ENCODE results near the gene RTKN2. TPM values are rescaled to one million over a fixed set of nuclear protein-coding genes. Genes with fewer than 3 reads are reported as not detected.

Gene RTKN2
- total and polyA plus RNA-seq, 10 of the 15 experiments (the other 5 are each of a cell fraction or from before 2014, with no cell fraction given): 0.10 TPM; not detected in 9

DNA sequence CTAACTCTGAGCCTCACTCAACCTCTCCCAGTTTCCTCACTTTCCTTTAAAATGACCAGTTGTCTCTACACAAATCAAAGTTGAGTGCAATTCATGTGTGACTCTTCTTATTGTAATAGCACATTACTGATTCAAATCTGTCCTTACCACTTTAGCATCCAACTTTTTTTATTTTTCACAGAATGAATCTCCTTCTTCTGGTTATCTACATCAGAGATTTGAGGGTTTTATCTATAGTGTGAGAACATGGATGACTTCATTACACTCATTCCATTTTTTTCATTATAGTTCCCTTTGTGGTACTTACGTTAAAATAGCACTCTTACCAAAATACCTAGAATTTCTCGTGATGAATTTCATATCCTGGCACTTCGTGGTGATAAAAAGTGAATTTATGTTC, 43.3 kb downstream of the RTKN2 start (continued):
- no peak for TF ChIP-seq SRF (IDR thresholded peaks at IDR 0.05; ENCODE audit: low read depth in 2 of 2, low read length in 2 of 2)

DNA sequence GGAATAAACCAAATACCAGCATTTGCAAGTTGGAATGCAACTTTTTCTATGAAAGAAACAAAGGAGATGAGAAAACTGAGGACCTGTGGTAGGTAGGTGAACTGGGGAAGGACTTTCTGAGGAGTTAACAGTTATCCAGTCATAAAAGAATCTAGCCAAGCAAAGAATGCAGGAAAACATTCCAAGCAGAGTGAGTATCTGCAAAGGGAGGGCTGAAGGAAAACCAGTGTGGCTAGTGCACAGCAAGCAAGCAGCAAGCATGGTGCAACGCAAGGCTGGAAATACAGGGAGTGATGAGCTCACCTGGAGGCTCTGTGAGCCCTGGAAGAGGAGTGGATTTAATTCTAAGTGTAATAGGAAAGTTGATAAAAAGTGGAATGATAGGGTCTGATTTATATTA, 44.0 kb downstream of the RTKN2 start:
- H3K79me2 ChIP-seq (ENCODE audit: control insufficient read depth, insufficient read depth, low read length): no peaks in the 10 kb centered on the region
- no peak overlapping the region for H3K4me2 ChIP-seq (ENCODE audit: control insufficient read depth, insufficient read depth)
- intact Hi-C loops (cut with micrococcal nuclease; ENCODE audit: unreplicated experiment): no loop called here
- no peak for ATAC-seq
- no peaks in the 10 kb centered on the region for H3K4me1 ChIP-seq (ENCODE audit: control insufficient read depth, insufficient read depth, low read length)
- ChIA-PET RAD21 (ENCODE audit: unreplicated experiment) (no interaction called here), CTCF (interaction anchor here (0.7 kb wide), 1 partner anchor 10 kb away, joined by 3 read pairs; no protein-coding TSS in a partner anchor), POLR2A (no interaction called here), SMC1A (ENCODE audit: uncharacterized antibody, unreplicated experiment) (no interaction called here)
- no peak overlapping the region for H3K27ac ChIP-seq (ENCODE audit: control insufficient read depth, insufficient read depth)
- no peak for FAIRE-seq
- no peaks in the 10 kb centered on the region for H3K27me3 ChIP-seq (replicated peaks in 1 of 2; ENCODE audit: control insufficient read depth in 2 of 2, insufficient read depth in 2 of 2, low read length in 1 of 2)
- 94% methylated on average over 1 of the region's 1 CpG for WGBS (ENCODE audit: insufficient coverage, insufficient replicate concordance, low lambda C conversion rate, missing lambda C conversion rate)
- H2AFZ ChIP-seq (ENCODE audit: control insufficient read depth, low read depth, low read length): no peak overlapping the region
- TF ChIP-seq LARP7 (IDR thresholded peaks at IDR 0.05) (no peak), WRNIP1 (IDR thresholded peaks at IDR 0.05; ENCODE audit: borderline replicate concordance, low read depth, low read length) (no peak), MTA3 (IDR thresholded peaks at IDR 0.05; ENCODE audit: borderline replicate concordance, low read length) (no peak), POLR2A (IDR thresholded peaks at IDR 0.05; ENCODE audit: low read depth, low read length) (no peak), JUND (IDR thresholded peaks at IDR 0.05; ENCODE audit: low read depth, low read length) (no peak), TAF1 (IDR thresholded peaks at IDR 0.05; ENCODE audit: borderline replicate concordance, low read depth, low read length) (no peak), GABPA (IDR thresholded peaks at IDR 0.05; ENCODE audit: low read depth) (no peak), ESRRA (IDR thresholded peaks at IDR 0.05; ENCODE audit: low read length) (no peak)
- in situ Hi-C loops (cut with MboI): no loop called here
- H3K4me3 ChIP-seq: no peak overlapping the region
- no peaks in the 10 kb centered on the region for H3K36me3 ChIP-seq (ENCODE audit: control insufficient read depth in 2 of 2, insufficient read depth in 2 of 2, low read length in 1 of 2)
- H4K20me1 ChIP-seq (ENCODE audit: control insufficient read depth, insufficient read depth): no peaks in the 10 kb centered on the region
- BruUV-seq (replicated peaks): no TSS peak
- H3K9ac ChIP-seq (ENCODE audit: control insufficient read depth, insufficient read depth, low read length): no peak overlapping the region
- H3K9me3 ChIP-seq (replicated peaks; ENCODE audit: control insufficient read depth, insufficient read depth, low read length): no peaks in the 10 kb centered on the region
- no peak for DNase-seq (ENCODE audit: low read depth, low spot score)
